OCI-LY3 (cell line): ENCODE measurements around the gene ACER2.
"Not testable (repeated sequence)": the region's sequence is repeated elsewhere in the genome, so short reads cannot be mapped to it uniquely, and the experiment has no call there.

Source experiments
- H2AFZ ChIP-seq: fragments of 200-600, 300-600 bp; shearing (Covaris generic); 2 replicates; pipeline ENCODE4 v1.6.0; 2014; ENCODE audit warnings: antibody characterized with exemption, low read depth, low read length
- H3K27ac ChIP-seq: fragments of 200-600, 300-600 bp; sonication (generic); 2 replicates; pipeline ENCODE4 v1.5.1; 2014; ENCODE audit warnings: mild to moderate bottlenecking, low read length, moderate library complexity, mixed read lengths
- H3K27me3 ChIP-seq: fragments of 200-600, 300-600 bp; sonication (generic); 2 replicates; pipeline ENCODE4 v1.6.1; 2014; ENCODE audit warnings: low read depth, low read length, mixed read lengths
- H3K36me3 ChIP-seq: fragments of 200-600, 300-600 bp; sonication (generic); replicated peaks from 2 replicates; pipeline ENCODE3; 2014; ENCODE audit warnings: low read depth, low read length, mixed read lengths
- H3K4me1 ChIP-seq: fragments of 300-600, 200-600 bp; sonication (generic); 2 replicates; pipeline ENCODE4 v1.6.1; 2014; ENCODE audit warnings: low read length, mixed read lengths
- H3K4me2 ChIP-seq: fragments of 200-600, 300-600 bp; sonication (generic); 2 replicates; pipeline ENCODE4 v1.6.1; 2014; ENCODE audit warnings: low read length, mixed read lengths
- H3K4me3 ChIP-seq: fragments of 300-600, 200-600 bp; sonication (generic); 2 replicates; pipeline ENCODE4 v1.5.1; 2014; ENCODE audit warnings: antibody characterized with exemption, mild to moderate bottlenecking, low read length, moderate library complexity
- H3K79me2 ChIP-seq: fragments of 300-600, 200-600 bp; shearing (Covaris generic); 2 replicates; pipeline ENCODE4 v1.6.1; 2014; ENCODE audit warnings: mild to moderate bottlenecking, low read length, mixed read lengths
- H3K9ac ChIP-seq: fragments of 300-600, 200-600 bp; shearing (Covaris generic); 2 replicates; pipeline ENCODE4 v1.6.0; 2014; ENCODE audit warnings: mild to moderate bottlenecking, low read length, moderate library complexity
- H3K9me3 ChIP-seq: fragments of 200-600, 300-600 bp; shearing (Covaris generic); 2 replicates; pipeline ENCODE4 v1.6.1; 2014; ENCODE audit warnings: low read length, mixed read lengths; ENCODE audit not compliant: insufficient read depth
- H4K20me1 ChIP-seq: fragments of 200-600, 300-600 bp; sonication (generic); 2 replicates; pipeline ENCODE4 v1.6.1; 2016; ENCODE audit warnings: low read length, mixed read lengths; ENCODE audit not compliant: insufficient read depth
- EZH2phosphoT487 ChIP-seq: fragments of 200-600 bp; shearing (Covaris generic); IDR thresholded peaks from 2 replicates; pipeline ENCODE4 v1.6.1; 2018; ENCODE audit warnings: antibody characterized with exemption, mixed run types, low read depth
- TF ChIP-seq, protein P1 (sequence below): fragments of 200-600, 300-600 bp; sonication (generic); IDR thresholded peaks from 2 replicates; pipeline ENCODE4 v1.5.1; 2014; ENCODE audit warnings: antibody characterized with exemption, low read length, low read depth

ACER2 gene

DNA sequence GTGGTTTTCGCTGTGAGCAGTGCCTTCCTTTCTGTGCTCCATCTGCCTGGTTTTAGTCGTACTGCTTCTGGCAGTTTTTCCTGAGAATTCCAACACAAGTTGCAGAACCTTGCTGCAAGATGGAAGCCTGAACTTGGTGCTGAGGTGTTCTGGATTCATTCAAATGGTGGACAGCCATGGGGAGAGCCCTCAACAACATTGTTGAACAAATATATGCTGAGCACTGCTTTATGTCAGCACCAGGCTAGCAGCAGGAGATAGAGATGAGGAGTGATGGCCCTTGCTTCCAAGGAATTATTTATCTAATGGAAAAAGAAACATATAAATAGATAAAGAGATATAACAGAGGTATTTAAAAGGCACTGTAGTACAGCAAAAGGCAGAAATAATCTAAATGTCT, 21.5 kb upstream of the ACER2 start:
- Histone ChIP-seq H4K20me1 (no peaks in the 10 kb centered on the region), H3K27me3 (no peaks in the 10 kb centered on the region), H3K79me2 (no peaks in the 10 kb centered on the region), H3K4me2 (no peak overlapping the region), H3K36me3 (no peaks in the 10 kb centered on the region), H3K4me3 (no peak overlapping the region), H3K9ac (no peak overlapping the region), H3K9me3 (no peaks in the 10 kb centered on the region), H3K4me1 (no peaks in the 10 kb centered on the region), H3K27ac (no peak overlapping the region), H2AFZ (no peak overlapping the region)
- TF ChIP-seq, protein P1, sequence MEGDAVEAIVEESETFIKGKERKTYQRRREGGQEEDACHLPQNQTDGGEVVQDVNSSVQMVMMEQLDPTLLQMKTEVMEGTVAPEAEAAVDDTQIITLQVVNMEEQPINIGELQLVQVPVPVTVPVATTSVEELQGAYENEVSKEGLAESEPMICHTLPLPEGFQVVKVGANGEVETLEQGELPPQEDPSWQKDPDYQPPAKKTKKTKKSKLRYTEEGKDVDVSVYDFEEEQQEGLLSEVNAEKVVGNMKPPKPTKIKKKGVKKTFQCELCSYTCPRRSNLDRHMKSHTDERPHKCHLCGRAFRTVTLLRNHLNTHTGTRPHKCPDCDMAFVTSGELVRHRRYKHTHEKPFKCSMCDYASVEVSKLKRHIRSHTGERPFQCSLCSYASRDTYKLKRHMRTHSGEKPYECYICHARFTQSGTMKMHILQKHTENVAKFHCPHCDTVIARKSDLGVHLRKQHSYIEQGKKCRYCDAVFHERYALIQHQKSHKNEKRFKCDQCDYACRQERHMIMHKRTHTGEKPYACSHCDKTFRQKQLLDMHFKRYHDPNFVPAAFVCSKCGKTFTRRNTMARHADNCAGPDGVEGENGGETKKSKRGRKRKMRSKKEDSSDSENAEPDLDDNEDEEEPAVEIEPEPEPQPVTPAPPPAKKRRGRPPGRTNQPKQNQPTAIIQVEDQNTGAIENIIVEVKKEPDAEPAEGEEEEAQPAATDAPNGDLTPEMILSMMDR: no peak
- no peak for TF ChIP-seq EZH2phosphoT487

DNA sequence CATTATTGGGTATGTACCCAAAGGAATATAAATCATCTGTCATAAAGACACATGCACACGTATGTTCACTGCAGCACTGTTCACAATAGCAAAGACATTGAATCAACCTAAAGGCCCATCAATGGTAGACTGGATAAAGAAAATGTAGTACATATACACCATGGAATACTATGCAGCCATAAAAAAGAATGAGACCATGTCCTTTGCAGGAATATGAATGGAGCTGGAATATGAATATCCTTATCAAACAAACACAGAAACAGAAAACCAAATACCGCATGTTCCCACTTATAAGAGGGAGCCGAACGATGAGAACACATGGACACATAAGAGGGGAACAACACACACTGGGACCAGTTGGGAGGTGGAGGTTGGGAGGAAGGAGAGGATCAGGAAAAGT, 19.3 kb upstream of the ACER2 start:
- H3K79me2 ChIP-seq, H3K36me3 ChIP-seq, H3K9ac ChIP-seq, H3K9me3 ChIP-seq, H3K4me3 ChIP-seq, H3K27me3 ChIP-seq, H4K20me1 ChIP-seq, H3K4me1 ChIP-seq, H2AFZ ChIP-seq, H3K27ac ChIP-seq, H3K4me2 ChIP-seq: not testable (repeated sequence)

GRCh38 chr9:19397845-19398244, 11.0 kb upstream of the ACER2 start:
- H2AFZ ChIP-seq: no peak overlapping the region
- no peaks in the 10 kb centered on the region for H3K27me3 ChIP-seq
- no peak overlapping the region for H3K4me2 ChIP-seq
- no peaks in the 10 kb centered on the region for H4K20me1 ChIP-seq
- H3K36me3 ChIP-seq: no peaks in the 10 kb centered on the region
- no peaks in the 10 kb centered on the region for H3K9me3 ChIP-seq
- no peak overlapping the region for H3K9ac ChIP-seq
- no peaks in the 10 kb centered on the region for H3K79me2 ChIP-seq
- H3K27ac ChIP-seq: no peak overlapping the region
- no peak overlapping the region for H3K4me3 ChIP-seq
- TF ChIP-seq, protein P1: no peak
- TF ChIP-seq EZH2phosphoT487: no peak
- peaks cover 14% of the 10 kb centered on the region for H3K4me1 ChIP-seq

GRCh38 chr9:19403231-19403630, 5.6 kb upstream of the ACER2 start:
- not testable (repeated sequence) for H3K4me2 ChIP-seq, H3K9me3 ChIP-seq, H3K9ac ChIP-seq, H4K20me1 ChIP-seq, H3K79me2 ChIP-seq, H3K27me3 ChIP-seq, H3K4me3 ChIP-seq, H3K27ac ChIP-seq, H3K36me3 ChIP-seq, H2AFZ ChIP-seq
- H3K4me1 ChIP-seq: peaks cover 14% of the 10 kb centered on the region

- no peaks in the 10 kb centered on the region for H4K20me1 ChIP-seq
- no peak overlapping the region for H3K4me3 ChIP-seq
- peaks cover 11% of the 10 kb centered on the region for H3K4me1 ChIP-seq
- peaks cover 4% of the 10 kb centered on the region for H3K27me3 ChIP-seq
- no peaks in the 10 kb centered on the region for H3K79me2 ChIP-seq
- no peak overlapping the region for H3K27ac ChIP-seq
- no peak overlapping the region for H3K9ac ChIP-seq
- no peaks in the 10 kb centered on the region for H3K9me3 ChIP-seq
- TF ChIP-seq, protein P1: no peak
- no peak for TF ChIP-seq EZH2phosphoT487
- no peaks in the 10 kb centered on the region for H3K36me3 ChIP-seq
- no peak overlapping the region for H2AFZ ChIP-seq
- no peak overlapping the region for H3K4me2 ChIP-seq
Observed at GRCh38 chr9:19404283-19405075, 4.3 kb upstream of the ACER2 start.
